ENCODE data around the gene TREH.

TREH gene

GRCh38 chr11:118663902-118664301 lies 15.5 kb downstream of the TREH start:
- DNase-seq (ENCODE audit: extremely low spot score), result no peak
- ChIA-PET CTCF (no interaction called here), POLR2A (no interaction called here)
- TF ChIP-seq FOXM1 (IDR thresholded peaks at IDR 0.05; ENCODE audit: borderline replicate concordance) (no peak), SP1 (IDR thresholded peaks at IDR 0.05) (no peak), PKNOX1 (IDR thresholded peaks at IDR 0.05) (no peak), LEF1 (IDR thresholded peaks at IDR 0.05; ENCODE audit: borderline replicate concordance) (no peak), SUZ12 (IDR thresholded peaks at IDR 0.05) (no peak), HDGF (IDR thresholded peaks at IDR 0.05; ENCODE audit: borderline replicate concordance) (no peak), ARNT (IDR thresholded peaks at IDR 0.05) (no peak), CTBP1 (IDR thresholded peaks at IDR 0.05; ENCODE audit: borderline replicate concordance) (no peak), NFRKB (IDR thresholded peaks at IDR 0.05) (no peak), ZNF384 (IDR thresholded peaks at IDR 0.05) (no peak), FOXK2 (IDR thresholded peaks at IDR 0.05) (no peak), BHLHE40 (IDR thresholded peaks at IDR 0.05; ENCODE audit: borderline replicate concordance) (no peak), TARDBP (IDR thresholded peaks at IDR 0.05) (no peak), FOXA1 (IDR thresholded peaks at IDR 0.05) (no peak), ELF4 (IDR thresholded peaks at IDR 0.05) (no peak)

- POLR2A ChIA-PET, result no interaction called here
- no peak for DNase-seq (ENCODE audit: extremely low spot score)
- CTCF ChIA-PET, result no interaction called here
- TF ChIP-seq SUZ12 (IDR thresholded peaks at IDR 0.05) (no peak), LEF1 (IDR thresholded peaks at IDR 0.05; ENCODE audit: borderline replicate concordance) (no peak), FOXM1 (IDR thresholded peaks at IDR 0.05; ENCODE audit: borderline replicate concordance) (no peak), CTBP1 (IDR thresholded peaks at IDR 0.05; ENCODE audit: borderline replicate concordance) (no peak), TARDBP (IDR thresholded peaks at IDR 0.05) (no peak), BHLHE40 (IDR thresholded peaks at IDR 0.05; ENCODE audit: borderline replicate concordance) (no peak), PKNOX1 (IDR thresholded peaks at IDR 0.05) (no peak), ZNF384 (IDR thresholded peaks at IDR 0.05) (no peak), NFRKB (IDR thresholded peaks at IDR 0.05) (no peak), FOXA1 (IDR thresholded peaks at IDR 0.05) (no peak), ARNT (IDR thresholded peaks at IDR 0.05) (no peak), L3MBTL2 (conservative IDR thresholded peaks at IDR 0.05) (no peak), ELF4 (IDR thresholded peaks at IDR 0.05) (no peak), SP1 (IDR thresholded peaks at IDR 0.05) (no peak)
Measured at GRCh38 chr11:118663381-118663780, 16.1 kb downstream of the TREH start.

GRCh38 chr11:118662401-118663271 lies 16.8 kb downstream of the TREH start:
- no peak for DNase-seq (ENCODE audit: extremely low spot score)
- TF ChIP-seq BHLHE40 (IDR thresholded peaks at IDR 0.05; ENCODE audit: borderline replicate concordance) (no peak), SP1 (IDR thresholded peaks at IDR 0.05) (no peak), LEF1 (IDR thresholded peaks at IDR 0.05; ENCODE audit: borderline replicate concordance) (no peak), ARNT (IDR thresholded peaks at IDR 0.05) (no peak), FOXK2 (IDR thresholded peaks at IDR 0.05) (no peak)
- CTCF ChIA-PET, result interaction anchor here (1.3 kb wide), 1 partner anchor 27 kb away, joined by 4 read pairs; no protein-coding TSS in a partner anchor
- POLR2A ChIA-PET, result interaction anchor here (0.5 kb wide), 1 partner anchor 209 kb away, joined by 3 read pairs; no protein-coding TSS in a partner anchor

GRCh38 chr11:118661425-118662301 lies 17.8 kb downstream of the TREH start:
- DNase-seq (ENCODE audit: extremely low spot score), result no peak
- no peak for TF ChIP-seq ZNF384 (IDR thresholded peaks at IDR 0.05)
- no peak for TF ChIP-seq CTBP1 (IDR thresholded peaks at IDR 0.05; ENCODE audit: borderline replicate concordance)
- TF ChIP-seq NFRKB (IDR thresholded peaks at IDR 0.05), result no peak
- no peak for TF ChIP-seq SP1 (IDR thresholded peaks at IDR 0.05)
- no peak for TF ChIP-seq LEF1 (IDR thresholded peaks at IDR 0.05; ENCODE audit: borderline replicate concordance)
- ChIA-PET CTCF (interaction anchor here (1.1 to 1.3 kb wide), 2 partner anchors 28 kb away, joined by 3 to 4 read pairs; no protein-coding TSS in a partner anchor), POLR2A (no interaction called here)

GRCh38 chr11:118660681-118661424 lies 18.6 kb downstream of the TREH start:
- no peak for TF ChIP-seq ELF4 (IDR thresholded peaks at IDR 0.05)
- TF ChIP-seq CTBP1 (IDR thresholded peaks at IDR 0.05; ENCODE audit: borderline replicate concordance), result no peak
- TF ChIP-seq LEF1 (IDR thresholded peaks at IDR 0.05; ENCODE audit: borderline replicate concordance), result no peak
- POLR2A ChIA-PET, result no interaction called here
- no peak for DNase-seq (ENCODE audit: extremely low spot score)
- CTCF ChIA-PET, result interaction anchor here (0.7 to 2.9 kb wide), 4 partner anchors 29 to 66 kb away, joined by 3 to 15 read pairs (median 8); no protein-coding TSS in a partner anchor

All from HEK293T (cell line).